ENCODE measurements around the gene HAUS1.
"Not testable (repeated sequence)": the region's sequence is repeated elsewhere in the genome, so short reads cannot be mapped to it uniquely, and the experiment has no call there.

Gene HAUS1, protein sequence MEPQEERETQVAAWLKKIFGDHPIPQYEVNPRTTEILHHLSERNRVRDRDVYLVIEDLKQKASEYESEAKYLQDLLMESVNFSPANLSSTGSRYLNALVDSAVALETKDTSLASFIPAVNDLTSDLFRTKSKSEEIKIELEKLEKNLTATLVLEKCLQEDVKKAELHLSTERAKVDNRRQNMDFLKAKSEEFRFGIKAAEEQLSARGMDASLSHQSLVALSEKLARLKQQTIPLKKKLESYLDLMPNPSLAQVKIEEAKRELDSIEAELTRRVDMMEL

DNA sequence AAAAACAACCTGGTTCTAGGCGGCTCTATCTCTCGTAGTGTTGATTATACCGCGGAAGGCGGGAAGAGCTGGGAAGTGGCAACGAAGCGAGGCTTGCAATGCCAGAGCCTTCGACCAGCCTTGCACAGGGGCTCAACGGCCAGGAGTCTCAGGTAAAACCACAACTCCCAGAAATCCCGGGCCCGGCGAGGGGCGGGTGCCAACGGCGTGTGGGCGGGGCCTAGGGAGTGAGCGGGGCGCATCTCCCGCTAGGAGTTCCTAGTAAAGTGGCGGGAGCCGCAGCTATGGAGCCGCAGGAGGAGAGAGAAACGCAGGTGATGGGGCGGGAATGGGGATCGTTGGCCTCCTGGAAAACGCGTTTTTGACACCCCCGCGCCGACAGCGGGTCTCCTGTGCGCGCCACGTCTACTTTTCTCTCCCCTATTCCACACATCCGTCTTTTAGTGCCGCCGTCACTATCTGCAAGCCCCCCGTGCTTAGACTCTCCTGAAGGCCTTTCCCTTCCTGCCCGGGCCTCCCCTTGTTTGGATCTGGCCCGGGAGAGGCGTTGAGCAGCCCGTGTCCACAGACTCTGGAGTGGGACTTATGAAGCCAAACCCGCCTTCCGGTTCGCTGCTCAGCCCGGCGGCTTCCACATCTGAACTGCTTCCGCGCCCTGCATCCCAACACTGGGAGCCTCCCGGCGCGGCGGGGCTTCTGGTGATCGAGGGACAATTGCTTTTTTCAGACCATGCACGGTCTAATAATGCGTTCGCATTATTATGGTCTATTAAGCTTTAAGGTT lies at the start of gene HAUS1:
TSS of gene HAUS1 (plus strand) at position 258 of the 784 bp plus-strand sequence. CDS start at position 285, 27 bp downstream.
- peak; percentile 86 for DNase-seq

DNA sequence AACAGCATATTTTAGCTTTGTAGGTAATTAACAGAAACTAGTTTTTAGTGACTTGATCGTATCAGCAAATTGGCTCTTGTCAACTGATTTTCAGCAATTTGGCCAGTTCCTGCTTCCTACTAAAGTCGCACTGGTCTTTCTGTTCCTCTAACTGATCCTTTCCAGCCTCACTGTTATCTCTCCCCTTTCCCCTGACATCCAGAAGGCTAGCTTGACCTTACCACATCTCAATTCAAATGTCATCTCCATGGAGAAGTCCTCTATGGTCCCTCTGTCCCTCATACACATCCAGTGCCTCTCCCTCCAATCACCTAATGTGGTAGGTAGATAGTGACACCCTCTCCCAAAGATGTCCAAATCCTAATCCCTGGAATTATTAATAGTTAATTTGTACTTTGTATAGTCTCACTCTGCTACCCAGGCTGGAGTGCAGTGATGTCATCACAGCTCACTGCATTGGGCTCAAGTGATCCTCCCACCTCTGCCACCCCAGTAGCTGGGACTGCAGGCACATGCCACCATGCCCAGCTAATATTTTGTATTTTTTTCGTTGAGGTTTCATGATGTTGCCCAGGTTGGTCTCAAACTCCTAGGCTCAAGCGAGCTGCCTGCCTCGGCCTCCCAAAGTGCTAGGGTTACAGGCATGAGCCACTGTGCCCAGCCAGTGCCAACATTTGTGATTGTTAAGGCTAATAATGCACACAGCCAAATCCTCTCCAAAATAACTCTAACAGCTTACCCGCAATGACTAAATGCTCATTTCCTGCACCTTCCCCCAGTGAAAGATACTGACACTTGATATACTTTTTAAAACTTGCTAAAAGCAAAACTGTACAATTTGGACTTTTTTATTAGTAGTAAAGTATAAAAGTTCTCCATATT lies 49.0 kb upstream of the HAUS1 start:
- DNase-seq: no peak

DNA sequence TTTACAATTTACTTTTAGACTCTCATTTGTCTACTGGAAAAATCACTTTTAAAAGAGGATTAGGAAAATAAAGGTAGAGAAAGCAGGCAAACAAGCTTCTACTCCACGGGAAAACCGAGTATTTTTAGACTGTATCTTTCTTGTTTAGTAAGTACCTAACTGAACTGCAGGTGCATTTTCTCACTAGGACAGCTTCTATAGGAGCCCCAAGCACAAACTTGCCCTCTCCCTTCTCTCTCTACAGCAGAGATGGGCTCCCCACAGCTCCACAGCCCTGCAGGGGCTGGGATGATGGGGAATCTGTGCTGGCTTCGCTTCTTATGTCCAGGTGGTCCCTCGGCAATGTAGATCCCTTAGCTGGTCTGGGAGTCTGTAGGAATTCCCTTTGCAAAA lies 48.4 kb upstream of the HAUS1 start:
- no peak for DNase-seq

DNA sequence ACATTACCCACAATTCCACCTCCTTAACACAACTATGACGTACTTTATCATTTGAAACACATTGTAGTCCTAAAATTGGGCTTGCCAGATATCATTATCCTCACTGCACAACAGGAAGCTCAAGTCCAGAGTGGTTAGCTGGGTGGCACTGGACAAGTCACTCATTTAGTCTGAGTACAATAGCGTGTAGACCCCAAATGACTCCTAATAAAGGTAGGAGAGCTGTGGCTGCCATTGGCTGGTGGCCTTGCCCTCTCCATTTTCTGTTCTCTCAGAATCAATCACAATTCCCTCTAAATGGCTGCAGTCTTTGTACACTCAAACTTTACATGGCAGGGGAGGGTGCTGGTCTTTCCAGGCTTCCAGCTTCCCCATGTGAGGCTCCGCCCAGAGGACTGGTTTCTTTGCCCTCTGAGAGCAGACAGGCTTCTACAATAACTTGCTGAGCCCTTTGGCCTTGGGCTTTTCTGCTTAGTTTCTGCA lies 43.8 kb upstream of the HAUS1 start:
- DNase-seq: no peak

DNA sequence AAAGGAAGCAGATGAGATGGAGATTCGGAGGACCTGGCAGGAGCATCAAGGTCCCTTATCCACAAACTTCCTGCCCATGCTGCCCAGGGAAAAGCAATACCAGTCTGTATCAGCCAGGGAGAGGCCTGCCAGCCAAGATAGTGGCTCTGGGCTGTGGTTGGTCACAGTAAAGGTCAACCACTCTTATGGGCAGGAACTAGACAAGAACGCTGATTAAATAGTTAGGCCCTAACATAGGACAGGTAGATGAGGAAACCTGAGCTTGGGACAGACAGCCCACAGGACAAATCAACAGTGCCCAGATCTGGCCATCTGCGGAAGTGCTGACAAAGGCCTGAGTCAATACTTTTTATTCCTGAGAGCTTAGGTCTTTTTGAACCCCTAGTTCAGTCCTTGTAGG lies 42.8 kb upstream of the HAUS1 start:
- DNase-seq: no peak

DNA sequence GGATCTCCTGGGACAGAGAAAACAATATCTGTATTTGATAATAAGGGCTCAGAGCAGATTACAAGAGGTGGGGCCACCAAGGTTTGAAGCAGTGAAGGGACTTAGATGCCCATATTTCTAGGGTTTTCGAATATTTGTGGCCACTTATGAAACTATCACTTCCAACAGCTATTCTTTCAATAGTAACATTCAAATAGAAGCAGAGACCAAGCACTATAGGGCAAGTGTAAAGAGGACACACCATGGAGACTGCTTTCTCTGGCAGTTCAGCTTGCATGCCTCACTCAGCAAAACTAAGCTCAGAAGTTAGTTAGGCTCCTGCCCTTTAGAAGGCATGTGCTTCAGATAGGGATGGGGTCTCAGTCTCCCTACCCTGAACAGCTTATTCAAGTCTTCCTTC lies 42.4 kb upstream of the HAUS1 start:
- no peak for DNase-seq

DNA sequence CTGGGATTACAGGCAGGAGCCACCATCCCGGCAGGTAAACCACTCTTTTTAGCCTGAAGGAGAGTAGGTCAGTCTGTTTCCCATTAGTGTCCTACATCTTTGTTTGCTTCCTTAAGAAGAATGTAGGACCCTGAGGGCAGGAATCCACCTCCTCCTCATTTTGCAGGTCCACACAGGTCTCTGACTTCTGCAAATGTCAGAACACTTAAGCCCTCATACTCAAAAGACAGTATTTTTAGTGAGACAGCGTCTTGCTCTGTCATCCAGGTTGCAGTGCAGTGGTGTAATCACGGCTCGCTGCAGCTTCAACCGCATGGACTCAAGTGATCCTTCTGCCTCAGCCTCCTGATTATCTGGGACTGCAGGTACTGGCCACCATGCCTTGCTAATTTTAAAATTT lies 41.4 kb upstream of the HAUS1 start:
- no peak for DNase-seq

DNA sequence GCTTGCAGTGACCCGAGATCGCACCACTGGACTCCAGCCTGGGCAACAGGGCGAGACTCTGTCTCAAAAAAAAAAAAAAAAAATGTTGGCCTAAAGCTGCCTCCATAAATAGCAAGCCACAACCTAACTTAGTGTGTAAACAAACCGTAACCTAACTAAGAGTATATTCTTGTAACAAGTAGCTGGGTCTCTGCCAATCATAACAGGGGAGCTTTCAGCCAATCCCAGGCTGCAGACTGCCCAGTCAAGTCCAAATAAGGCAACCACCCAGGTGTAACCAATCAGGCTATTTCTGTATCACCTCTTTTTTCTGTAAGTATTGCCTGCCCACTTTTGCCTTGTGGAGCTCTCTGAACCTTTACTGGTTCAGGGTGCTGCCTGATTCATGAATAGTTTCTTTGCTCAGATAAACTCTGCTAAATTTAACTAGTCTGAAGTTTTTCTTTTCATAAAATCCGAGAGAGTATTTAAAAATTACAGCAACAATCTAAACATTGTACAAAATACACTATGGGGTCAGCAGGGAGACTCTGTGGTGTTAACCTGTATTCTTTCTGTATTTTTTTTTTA lies 36.7 kb upstream of the HAUS1 start:
- DNase-seq: peak; percentile 28

DNA sequence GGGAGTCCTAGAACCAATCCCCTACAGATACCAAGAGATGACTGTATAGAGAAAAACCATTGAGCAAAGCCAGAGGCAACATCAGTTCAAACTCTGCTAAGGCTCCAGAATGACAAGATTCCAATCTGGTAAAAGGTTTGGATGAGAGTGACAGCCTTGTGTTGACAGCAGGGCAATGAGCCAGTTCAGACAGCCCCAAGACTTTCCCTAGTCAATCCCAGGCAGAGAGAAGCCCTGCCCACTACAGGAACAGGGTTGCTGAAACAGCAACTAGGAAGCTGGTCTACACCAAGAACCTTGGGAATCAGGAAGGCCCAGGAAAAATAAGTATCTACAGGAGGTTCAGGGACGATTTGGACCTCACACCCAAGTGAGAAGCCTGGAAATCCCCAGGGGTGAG lies 35.4 kb upstream of the HAUS1 start:
- no peak for DNase-seq

DNA sequence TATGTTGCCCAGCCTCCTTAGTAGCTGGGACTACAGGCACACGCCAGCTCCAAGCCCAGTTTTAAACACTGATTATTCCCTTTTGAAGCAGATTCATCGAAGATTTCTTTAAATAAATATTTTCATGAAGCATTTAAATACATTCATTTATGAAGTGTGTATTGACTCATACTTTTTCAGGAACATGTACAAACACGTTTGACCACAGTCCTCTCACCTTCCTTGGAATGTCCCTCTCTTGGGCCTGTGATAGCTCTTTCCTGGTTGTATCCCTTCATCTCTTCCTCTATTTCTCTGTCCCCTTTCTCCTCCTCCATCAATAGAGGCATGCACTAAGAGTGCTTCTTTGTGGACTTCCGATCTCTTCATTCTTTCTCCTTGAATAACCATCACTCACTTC lies 34.7 kb upstream of the HAUS1 start:
- no peak for DNase-seq

DNA sequence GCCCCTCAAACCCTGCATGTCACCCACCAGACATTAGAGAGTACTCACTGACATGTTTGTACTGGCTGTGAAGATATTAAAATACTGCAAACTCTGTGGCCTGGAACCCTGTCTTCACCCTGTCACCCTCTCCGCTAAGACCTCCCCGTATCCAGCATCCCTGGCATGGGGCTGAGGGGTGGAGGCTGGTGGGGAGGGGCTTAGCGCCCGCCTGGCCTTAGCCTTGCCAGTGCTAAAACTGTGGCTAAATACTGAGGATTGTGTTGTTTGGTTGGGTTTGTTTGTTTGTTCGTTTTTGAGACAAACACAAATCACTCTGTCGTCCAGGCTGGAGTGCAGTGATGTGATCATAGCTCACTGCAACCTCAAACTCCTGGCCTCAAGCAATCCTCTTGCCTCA lies 34.0 kb upstream of the HAUS1 start:
- no peak for DNase-seq

DNA sequence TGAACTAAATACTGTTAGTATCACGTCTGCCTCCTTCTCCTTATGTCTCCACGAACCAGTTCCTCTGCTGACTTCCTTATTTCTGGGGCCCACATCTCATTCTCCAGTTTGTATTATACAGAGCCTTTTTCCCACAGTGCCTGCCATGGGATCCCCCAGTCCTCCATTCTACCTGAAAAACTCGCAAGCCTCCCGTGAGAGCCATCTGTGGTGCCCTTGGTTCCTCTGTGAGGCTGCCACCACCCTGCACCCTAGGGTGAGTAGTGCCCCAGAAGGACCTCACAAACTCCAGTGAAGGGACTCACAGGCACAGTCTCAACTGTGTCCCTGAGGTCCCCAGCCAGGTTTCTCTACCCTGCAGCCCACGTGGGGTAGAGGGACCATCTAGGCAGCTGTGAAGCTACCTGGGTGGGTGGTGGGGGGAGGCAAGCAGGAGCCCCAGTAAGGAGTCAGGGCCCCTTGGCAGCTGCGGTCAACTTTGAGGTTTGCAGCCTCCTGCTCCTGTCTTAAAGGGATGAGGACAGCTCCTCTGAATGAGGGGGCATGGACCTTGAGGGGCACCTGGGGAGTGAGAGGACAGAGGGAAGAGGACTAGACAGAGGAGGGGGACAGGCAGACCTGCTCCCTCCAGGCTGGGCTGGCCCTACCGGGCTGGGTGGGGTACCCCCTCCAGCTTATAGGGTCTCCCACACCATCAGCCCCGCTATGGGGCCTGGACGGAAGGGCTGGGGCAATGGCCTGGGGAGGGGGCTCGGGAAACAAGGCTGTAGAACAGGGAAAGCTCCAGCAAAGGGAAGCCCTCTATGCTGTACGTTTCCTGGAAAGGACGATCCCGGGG lies 33.2 kb upstream of the HAUS1 start:
- no peak for DNase-seq

DNA sequence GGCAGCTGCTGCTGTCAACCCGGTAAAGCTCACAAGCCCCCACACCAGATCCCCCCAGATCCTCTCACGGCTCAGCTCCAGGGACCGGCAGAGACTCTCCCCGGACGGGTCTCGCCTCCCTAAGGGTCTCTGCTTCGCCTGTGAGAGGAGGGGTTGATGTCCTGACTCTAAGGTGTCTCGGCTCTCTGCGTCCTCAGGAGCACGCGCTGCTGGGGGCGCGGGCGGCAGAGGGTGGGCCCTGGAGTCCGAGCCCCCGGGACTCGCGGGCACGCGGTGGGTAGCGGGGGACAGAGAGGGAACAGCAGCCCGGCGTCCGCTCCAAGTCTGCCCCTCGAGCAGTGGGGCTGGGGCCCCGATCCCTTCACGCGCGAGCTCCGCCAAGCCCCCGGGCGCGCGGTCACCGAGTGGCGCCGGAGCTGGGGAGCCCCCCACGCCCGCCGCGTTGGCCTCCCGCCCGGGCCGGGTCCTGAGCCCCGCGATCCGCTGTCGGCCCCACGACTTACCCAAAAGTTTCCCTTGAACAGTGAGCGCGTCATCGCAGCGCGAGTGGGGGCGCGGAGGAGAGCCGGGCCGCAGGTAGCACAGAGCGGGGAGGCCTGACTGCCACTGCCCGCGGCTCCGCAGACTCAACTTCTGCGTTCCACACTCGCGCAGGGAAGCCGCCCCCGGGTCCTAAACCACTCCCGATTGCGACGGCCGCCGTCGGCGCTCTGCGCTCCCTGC lies 32.4 kb upstream of the HAUS1 start, which contains the start of gene PSTPIP2:
TSS of gene PSTPIP2 (minus strand) at position 608 of the 723 bp plus-strand sequence. CDS start at position 536, 72 bp downstream.
- DNase-seq: peak; percentile 59

DNA sequence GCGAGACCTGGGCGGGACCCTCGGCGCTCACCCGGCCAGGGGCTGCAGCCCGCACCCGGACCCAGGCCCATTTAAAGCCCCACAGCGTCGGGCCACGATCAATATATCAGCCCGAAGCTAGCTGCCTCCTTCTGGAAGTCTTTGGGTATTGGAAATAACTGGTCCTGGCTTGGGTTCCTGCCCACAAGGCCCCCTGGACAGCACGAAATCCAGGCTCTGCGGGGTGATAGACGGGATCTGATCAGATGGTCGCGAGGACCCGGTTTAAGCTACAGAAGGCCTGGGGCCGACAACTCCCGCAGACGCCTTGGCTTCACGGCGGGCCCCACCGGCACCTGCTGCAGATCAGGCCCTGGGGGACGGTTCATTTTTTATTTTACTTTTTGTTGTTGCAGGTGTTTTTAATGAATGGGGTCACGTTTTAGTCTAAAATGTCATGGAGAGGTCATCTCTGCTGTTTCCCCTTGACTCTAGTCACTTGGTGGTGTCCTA lies 31.8 kb upstream of the HAUS1 start:
- peak; percentile 15 for DNase-seq

DNA sequence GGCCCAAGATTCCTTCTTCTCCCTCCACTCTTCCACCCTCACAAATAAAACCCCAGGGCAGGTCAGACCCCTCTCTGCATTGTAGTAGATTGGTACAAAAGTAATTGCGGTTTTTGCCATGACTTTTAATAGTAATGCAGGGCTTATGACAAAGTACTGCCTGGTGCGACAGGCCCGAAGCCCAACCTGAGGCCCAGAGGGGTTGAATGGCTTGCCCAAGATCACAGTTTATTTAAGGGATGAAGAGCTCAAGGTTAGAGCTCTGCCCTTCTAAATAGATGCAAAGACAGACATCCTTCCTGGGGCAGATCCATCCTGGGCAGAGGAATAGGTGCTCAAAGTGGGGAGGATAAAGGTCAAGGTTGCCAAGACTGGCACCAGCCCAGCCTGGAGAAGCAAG lies 31.2 kb upstream of the HAUS1 start:
- DNase-seq: no peak

DNA sequence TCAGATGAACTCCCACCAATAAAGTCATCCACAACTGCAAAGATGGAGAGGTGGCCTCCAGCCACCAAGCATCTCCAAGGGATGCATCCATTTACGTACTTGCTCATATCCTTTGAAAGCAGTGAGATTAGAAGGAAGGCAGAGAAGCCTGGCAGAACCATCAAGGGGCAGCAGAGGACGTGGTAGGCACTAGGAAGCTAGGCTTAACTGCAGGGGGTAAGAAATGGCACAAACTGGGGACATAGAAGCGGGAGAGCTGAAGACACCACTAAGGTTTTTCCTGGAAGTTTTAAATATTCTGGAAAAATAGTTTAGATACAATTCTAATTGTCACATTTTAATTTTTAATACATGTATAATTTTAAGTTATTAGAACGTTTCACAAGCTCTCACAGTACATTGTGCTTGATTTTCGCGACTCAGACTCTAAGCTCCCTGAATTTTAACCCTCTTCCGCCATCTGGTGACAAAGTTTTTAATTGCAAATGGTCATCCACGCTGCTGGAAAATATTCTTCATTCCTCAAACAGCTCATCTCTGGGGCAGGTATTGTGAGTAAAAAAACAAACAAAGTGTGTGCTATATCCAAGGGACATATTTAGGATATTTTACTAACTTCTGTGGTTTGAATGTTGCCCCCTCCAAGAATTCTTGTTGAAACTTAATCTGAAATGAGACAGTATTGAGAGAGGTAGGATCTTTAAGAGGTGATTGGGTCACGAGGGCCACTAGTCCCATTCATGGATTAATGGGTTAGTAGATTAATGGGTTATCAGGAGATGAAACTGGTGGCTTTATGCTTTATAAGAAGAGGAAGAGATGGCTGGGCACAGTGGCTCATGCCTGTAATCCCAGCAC lies 30.5 kb upstream of the HAUS1 start:
- DNase-seq: peak; percentile 71

DNA sequence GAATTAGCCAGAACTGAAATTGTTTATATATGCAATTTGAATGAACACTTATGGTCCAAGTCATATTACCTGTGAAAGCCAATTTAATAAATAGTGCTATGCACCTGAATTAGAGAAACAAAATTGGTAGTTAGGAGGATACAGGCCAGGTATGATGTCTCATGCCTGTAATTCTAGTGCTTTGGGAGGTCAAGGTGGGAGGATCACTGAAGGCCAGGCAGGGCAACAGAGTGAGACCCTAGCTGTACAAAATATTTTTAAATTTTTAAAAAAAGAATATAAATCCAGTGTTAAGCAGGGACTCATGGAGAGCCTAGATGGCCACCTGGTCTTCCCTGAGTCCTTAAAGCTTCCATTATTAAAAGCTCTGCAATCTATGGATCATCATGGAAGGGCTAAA lies 24.8 kb upstream of the HAUS1 start:
- no peak for DNase-seq

DNA sequence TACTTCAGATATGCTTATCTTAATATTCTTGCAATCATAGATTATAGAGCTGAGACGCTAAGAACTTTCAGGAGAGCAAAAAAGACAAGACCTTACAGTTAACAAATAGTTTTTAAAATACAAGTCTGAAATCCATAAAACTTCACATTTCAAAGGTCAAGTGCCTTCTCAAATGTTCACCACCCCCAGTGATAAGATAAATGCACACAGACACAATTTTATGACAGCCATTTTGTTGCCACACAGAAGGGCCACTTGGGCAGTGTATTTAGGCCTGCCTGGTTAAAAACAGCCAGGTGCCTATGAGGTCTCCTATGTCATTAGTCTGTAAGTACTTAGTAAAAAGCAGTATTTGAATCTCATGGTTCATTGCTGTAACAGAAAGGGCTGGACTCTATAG lies 24.0 kb upstream of the HAUS1 start:
- DNase-seq: no peak

DNA sequence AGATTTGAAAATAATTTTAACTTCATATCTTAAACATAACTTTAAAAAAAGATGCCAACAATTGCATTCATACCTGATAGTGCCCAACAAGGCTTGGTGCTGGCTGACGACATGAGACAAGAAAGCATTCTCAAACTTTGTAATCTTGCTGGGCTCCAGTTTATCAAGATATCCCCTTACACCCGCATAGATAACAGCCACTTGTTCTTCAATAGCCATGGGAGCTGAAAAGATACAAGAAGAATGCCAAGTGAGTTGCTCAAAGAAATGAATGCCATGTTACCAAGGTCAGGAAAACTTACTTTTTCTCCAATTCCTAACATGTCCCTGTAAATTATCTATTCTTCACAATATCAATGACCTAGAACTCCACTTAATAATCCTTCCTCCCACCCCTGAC lies 19.8 kb upstream of the HAUS1 start:
- DNase-seq: no peak

DNA sequence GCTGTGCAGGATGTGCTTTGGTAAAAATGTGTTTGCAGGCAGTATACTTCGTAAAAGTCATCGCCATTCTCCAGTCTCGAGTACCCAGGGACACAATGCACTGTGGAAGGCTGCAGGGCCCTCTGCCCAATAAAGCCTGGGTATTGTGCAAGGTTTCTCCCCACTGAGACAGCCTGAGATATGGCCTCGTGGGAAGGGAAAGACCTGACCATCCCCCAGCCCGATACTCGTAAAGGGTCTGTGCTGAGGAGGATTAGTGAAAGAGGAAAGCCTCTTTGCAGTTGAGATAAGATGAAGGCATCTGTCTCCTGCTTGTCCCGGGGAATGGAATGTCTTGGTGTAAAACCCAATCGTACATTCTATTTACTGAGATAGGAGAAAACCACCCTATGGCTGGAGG lies 15.7 kb upstream of the HAUS1 start:
- DNase-seq: not testable (repeated sequence)
